Aorta (tissue), 5 donors: ENCODE data around the gene NEMP2. TPM values are rescaled to one million over a fixed set of nuclear protein-coding genes. Genes with fewer than 3 reads are reported as not detected.

ENCODE experiments used
- ATAC-seq: fragments of 200-7000 bp; cut with Tn5 transposase; one replicate; pipeline ENCODE4 v1.9.1; 2022; ENCODE audit warnings: moderate library complexity; ENCODE audit not compliant: low FRiP score
- DNase-seq, 2 donors: peaks; one replicate each; pipeline ENCODE4 v3.0.0-alpha.2; 2020
- H3K27ac ChIP-seq, 2 donors: one replicate each; pipeline ENCODE4 v1.5.1; 2013; ENCODE audit warnings: low read length in 2 of 2, mild to moderate bottlenecking in 2 of 2, moderate library complexity in 2 of 2, control low read depth in 1 of 2, inconsistent platforms in 1 of 2, low read depth in 1 of 2
- H3K27me3 ChIP-seq, 2 donors: one replicate each; pipeline ENCODE4 v1.6.1; 2013; ENCODE audit warnings: control low read depth in 1 of 2, low read length in 1 of 2, mild to moderate bottlenecking in 1 of 2, moderate library complexity in 1 of 2; ENCODE audit not compliant: insufficient read depth in 2 of 2, control insufficient read depth in 1 of 2
- H3K36me3 ChIP-seq, 2 donors: one replicate each; pipeline ENCODE4 v1.6.1; 2013; ENCODE audit warnings: control low read depth in 1 of 2, low read length in 1 of 2, mild to moderate bottlenecking in 1 of 2; ENCODE audit not compliant: insufficient read depth in 2 of 2, control insufficient read depth in 1 of 2
- H3K4me1 ChIP-seq, 2 donors: one replicate each; pipeline ENCODE4 v1.6.1; 2013; ENCODE audit warnings: low read length in 2 of 2, control low read depth in 1 of 2, mild to moderate bottlenecking in 1 of 2, moderate library complexity in 1 of 2; ENCODE audit not compliant: insufficient read depth in 2 of 2, control insufficient read depth in 1 of 2
- H3K4me3 ChIP-seq, 2 donors: one replicate each; pipeline ENCODE4 v1.5.1; 2013; ENCODE audit warnings: low read length in 2 of 2, control low read depth in 1 of 2, mild to moderate bottlenecking in 1 of 2
- H3K9me3 ChIP-seq: one replicate; pipeline ENCODE4 v1.6.1; 2013; ENCODE audit warnings: mild to moderate bottlenecking, low read length; ENCODE audit not compliant: control insufficient read depth
- WGBS, 2 donors: extraction: QIAGEN DNeasy Blood & Tissue Kit; methylation state at CpG; one replicate each; pipeline ENCODE4 v1.1.7; 2013; 5-methylcytosine and 5-hydroxymethylcytosine counted together
- intact Hi-C, 2 donors: fragments of 100-400 bp; cut with DNase I; formaldehyde crosslinking; loops; one replicate each; pipeline versions ENCODE4 v1.14.2 to v1.15.0; 2022
- polyA plus RNA-seq, 2 donors: library from polyadenylated mRNA; stranded (reverse); fragments of 200-250 nt; gene quantifications; one replicate each; pipeline ENCODE4 v1.2.3, GENCODE V29; 2013
- total RNA-seq, 2 donors: library from RNA; stranded (reverse); fragmentation: NEBNext Ultra II Directional; extraction: Animal tissue kit (Norgen Biotek cat#: 25700); gene quantifications; one replicate each; pipeline ENCODE4 v1.2.1, GENCODE V29; 2021
- donor health status: healthy with polysubstance abuse.
- donor health status: Bipolar disorder and iron deficiency.
- donor health status: DM: no; HTN: no; CAD: no.
- donor health status: DM: no; HTN: no; CAD: no.
- donor health status: DM: yes; HTN: yes; CAD: no.

The NEMP2 gene
- total and polyA plus RNA-seq, 4 donors, result 0.88 to 8.6 (median 5.5) TPM

DNA sequence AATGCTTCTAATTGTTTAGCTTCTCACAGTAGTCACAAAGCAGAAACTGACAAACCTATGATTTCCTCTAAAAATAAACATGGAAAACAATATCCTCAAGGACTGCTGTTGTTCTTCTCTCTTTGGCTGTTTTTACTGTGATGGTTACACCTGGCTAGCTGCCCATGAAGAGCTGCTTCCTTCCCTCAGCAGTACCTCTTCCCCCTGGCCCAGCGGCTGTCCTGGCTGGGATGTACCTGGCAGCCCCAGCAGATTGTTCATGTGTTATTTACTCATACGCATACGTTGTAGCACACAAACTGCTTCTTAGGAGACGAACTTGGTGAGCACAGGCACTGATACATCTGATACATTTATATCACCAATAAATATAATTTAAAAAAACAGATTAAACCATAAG is 27.4 kb downstream of the NEMP2 start:
- 85 to 88% methylated on average over 4 of the region's 4 CpGs for WGBS, 2 donors
- no peak overlapping the region for H3K27ac ChIP-seq

DNA sequence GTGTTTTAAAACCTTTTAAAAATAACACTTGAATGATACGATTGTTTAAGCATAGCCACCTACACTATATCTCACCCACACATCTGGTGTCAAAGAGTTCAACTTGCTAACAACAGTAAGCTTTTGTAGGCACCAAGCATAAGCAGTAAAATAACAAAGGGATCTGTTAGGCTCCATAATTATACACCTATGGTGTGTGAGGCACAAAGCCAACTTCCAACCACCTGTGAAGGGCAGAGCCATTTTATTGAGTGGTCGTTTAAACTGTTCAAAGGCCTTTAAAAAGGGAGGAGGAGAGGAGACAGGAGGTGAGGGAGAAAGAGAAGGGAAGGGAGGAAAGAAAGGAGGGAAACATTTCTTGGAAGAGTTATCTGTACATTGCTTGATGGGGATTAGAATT is 27.9 kb downstream of the NEMP2 start:
- peaks cover 2 to 3% of the 10 kb centered on the region in 2 donors for H3K36me3 ChIP-seq
- no peaks in the 10 kb centered on the region for H3K4me1 ChIP-seq
- H3K9me3 ChIP-seq, result no peaks in the 10 kb centered on the region
- no peak overlapping the region for H3K4me3 ChIP-seq
- intact Hi-C loops, result no loop called here
- 62 to 66% methylated on average over 2 of the region's 2 CpGs for WGBS, 2 donors
- H3K27ac ChIP-seq, result no peak overlapping the region
- DNase-seq, result no peak
- no peaks in the 10 kb centered on the region for H3K27me3 ChIP-seq
- ATAC-seq, result no peak

More for the DNA sequence above, 27.4 kb downstream of the NEMP2 start:
- ATAC-seq, result no peak
- Histone ChIP-seq H3K9me3 (no peaks in the 10 kb centered on the region), H3K4me1 (no peaks in the 10 kb centered on the region), H3K4me3 (no peak overlapping the region), H3K27me3 (no peaks in the 10 kb centered on the region), H3K36me3 (peaks cover 2 to 3% of the 10 kb centered on the region in 2 donors)
- intact Hi-C loops, result no loop called here
- no peak for DNase-seq

DNA sequence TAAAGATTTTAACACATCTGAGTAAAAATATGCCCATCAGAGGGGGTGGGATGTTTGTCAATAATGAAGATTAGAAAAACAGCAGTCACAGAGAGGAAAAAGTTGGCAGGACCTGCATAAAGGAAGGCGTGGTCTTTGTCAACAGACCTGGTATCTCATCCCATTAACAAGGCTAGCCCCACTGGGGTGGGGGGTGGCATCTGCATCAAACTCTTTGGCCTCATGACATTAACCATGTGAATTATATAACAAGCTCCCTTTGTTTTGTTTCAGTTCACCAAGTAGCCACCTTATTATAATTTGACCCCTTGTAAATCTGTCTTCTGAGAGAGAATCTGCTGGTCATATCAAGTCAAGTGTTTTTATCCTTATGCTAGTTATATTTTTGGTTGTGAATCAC is 28.8 kb downstream of the NEMP2 start:
- 95 to 100% methylated on average over 1 of the region's 1 CpG for WGBS, 2 donors
- no peaks in the 10 kb centered on the region for H3K27me3 ChIP-seq
- no peaks in the 10 kb centered on the region for H3K4me1 ChIP-seq
- DNase-seq (no peak), ATAC-seq (no peak)
- H3K36me3 ChIP-seq, result peaks cover 2 to 3% of the 10 kb centered on the region in 2 donors
- H3K27ac ChIP-seq, result no peak overlapping the region
- no peaks in the 10 kb centered on the region for H3K9me3 ChIP-seq
- intact Hi-C loops, result no loop called here
- H3K4me3 ChIP-seq, result no peak overlapping the region

DNA sequence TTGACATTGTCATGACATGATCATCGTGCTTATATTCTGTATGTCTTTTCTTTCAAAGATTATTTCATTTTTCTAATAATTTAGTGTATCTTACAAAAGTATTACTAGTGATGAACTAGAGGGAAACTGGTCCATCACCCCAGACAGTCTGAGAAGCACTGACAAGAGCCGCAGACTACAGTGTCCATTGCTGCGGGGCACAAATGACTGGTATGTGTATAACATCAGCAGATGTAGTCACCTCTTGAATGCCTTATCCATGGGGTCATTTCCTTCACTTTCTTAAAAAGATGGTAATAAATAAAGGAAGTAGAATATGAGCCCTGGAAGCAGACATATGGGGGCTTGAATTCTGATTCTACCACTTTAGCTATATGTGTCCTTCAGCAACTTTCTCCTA is 29.6 kb downstream of the NEMP2 start:
- no peak for DNase-seq
- no peaks in the 10 kb centered on the region for H3K9me3 ChIP-seq
- H3K36me3 ChIP-seq, result peaks cover 2 to 3% of the 10 kb centered on the region in 2 donors
- no peaks in the 10 kb centered on the region for H3K4me1 ChIP-seq
- WGBS, 2 donors, result 95 to 96% methylated on average over 3 of the region's 3 CpGs
- intact Hi-C loops, result no loop called here
- ATAC-seq, result no peak
- no peak overlapping the region for H3K4me3 ChIP-seq
- no peaks in the 10 kb centered on the region for H3K27me3 ChIP-seq
- no peak overlapping the region for H3K27ac ChIP-seq

DNA sequence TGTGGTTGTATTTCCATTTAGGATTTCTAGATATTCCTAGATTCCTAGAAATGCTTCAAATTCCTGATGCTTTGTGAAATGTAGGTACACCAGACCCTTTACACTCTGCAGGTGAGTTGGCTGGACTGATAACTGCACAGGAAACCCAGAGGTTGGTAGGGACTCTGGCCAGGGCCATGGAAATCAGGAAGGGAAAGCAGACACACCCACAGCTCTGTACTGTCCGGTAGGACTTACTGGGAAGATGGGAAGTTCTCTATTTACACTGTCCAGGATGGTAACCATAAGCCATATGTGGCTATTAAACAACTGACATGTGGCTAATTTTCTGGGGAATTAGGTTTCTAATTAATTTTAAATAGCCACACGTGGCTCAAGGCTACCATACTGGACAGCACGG is 31.4 kb downstream of the NEMP2 start:
- H3K36me3 ChIP-seq, result peaks cover 2 to 3% of the 10 kb centered on the region in 2 donors
- H3K27me3 ChIP-seq, result no peaks in the 10 kb centered on the region
- no peaks in the 10 kb centered on the region for H3K9me3 ChIP-seq
- 95 to 96% methylated on average over 3 of the region's 3 CpGs for WGBS, 2 donors
- DNase-seq (no peak), ATAC-seq (no peak)
- intact Hi-C loops, result no loop called here
- no peaks in the 10 kb centered on the region for H3K4me1 ChIP-seq
- no peak overlapping the region for H3K27ac ChIP-seq
- H3K4me3 ChIP-seq, result no peak overlapping the region

DNA sequence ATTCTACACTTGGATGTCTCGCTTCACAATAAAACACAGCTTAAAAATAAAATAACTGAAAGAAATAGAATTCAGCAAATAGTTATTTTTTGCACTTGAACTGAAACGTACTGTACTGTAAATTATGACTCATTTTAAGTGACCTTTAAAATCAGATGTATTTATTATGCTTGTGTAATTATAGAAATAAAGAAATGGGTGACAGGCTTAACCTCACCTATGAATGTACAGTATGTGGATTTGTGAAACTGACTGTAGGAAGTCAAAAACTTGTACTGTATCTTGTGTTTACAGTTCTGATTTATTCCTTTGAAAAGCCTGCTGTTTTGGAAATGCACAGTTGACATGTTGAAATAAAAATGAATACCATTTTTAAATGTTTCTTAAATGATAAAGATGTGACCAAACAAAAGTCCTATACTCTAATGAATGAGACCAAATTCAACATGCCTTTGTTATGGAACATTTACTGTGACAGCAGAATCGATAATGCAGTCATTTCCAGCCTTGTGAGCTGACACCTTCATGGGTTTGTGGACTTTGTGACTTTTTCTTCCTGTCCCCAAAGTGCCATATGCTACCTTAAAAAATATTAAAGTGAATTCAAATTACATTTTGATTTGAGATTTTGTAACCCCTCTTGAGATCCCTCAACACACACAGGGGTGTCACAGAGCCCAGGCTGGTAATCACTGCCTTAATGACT is 32.7 kb downstream of the NEMP2 start:
- H3K4me3 ChIP-seq, result no peak overlapping the region
- ATAC-seq, result no peak
- H3K27me3 ChIP-seq, result no peaks in the 10 kb centered on the region
- H3K9me3 ChIP-seq, result no peaks in the 10 kb centered on the region
- no peak overlapping the region for H3K27ac ChIP-seq
- intact Hi-C loops, result no loop called here
- 67 to 71% methylated on average over 3 of the region's 3 CpGs for WGBS, 2 donors
- H3K36me3 ChIP-seq, result peaks cover 2 to 6% of the 10 kb centered on the region in 2 donors
- no peaks in the 10 kb centered on the region for H3K4me1 ChIP-seq
- no peak for DNase-seq

DNA sequence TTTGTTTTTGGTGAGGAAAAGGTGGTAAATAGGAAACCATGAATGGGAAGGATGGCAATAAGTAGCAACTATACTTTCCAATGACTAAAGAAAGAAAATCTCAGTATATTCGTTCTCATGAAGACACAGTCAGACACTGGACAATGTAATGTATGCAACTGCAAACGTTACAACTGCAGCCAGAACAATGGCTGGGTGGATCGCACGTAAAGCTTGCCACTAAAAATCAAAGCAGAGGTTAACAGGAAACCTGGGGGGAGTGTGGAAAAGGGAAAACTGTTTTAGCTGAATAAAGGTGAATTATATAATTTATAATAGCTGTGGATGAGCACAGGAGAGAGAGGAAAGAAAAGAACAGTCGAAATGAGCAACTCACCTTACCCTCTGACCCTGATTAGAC is 33.3 kb downstream of the NEMP2 start:
- no peak for ATAC-seq
- no peaks in the 10 kb centered on the region for H3K4me1 ChIP-seq
- WGBS, 2 donors, result 86 to 91% methylated on average over 5 of the region's 5 CpGs
- DNase-seq, result no peak
- no peak overlapping the region for H3K4me3 ChIP-seq
- intact Hi-C loops, result no loop called here
- H3K36me3 ChIP-seq, result peaks cover 2 to 6% of the 10 kb centered on the region in 2 donors
- H3K27me3 ChIP-seq, result no peaks in the 10 kb centered on the region
- no peak overlapping the region for H3K27ac ChIP-seq
- H3K9me3 ChIP-seq, result no peaks in the 10 kb centered on the region

DNA sequence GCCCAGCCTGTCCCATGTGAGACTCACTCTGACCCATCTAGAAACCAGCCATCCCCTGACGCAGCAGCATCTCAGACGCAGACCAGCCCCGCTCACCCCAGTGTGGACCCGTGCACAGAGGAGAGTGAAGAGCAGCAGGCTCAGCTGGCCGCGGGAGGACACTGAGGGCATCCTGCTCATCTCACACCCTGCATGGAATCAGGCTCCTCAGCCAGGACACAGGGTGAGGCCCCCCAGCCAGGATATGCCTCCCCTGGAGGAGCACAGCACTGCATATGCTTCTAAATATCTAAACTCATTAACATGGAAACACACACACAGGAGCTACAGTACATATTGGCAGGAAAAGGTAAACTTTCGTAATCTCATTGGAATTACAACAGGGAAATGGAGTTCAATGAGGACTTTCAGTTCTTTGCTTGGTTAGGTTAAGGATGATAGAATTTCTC is 34.4 kb downstream of the NEMP2 start:
- H3K27me3 ChIP-seq, result no peaks in the 10 kb centered on the region
- no peak overlapping the region for H3K27ac ChIP-seq
- no peaks in the 10 kb centered on the region for H3K9me3 ChIP-seq
- peak; percentile 54 for ATAC-seq
- WGBS, 2 donors, result 88 to 90% methylated on average over 7 of the region's 7 CpGs
- peaks cover 2 to 6% of the 10 kb centered on the region in 2 donors for H3K36me3 ChIP-seq
- no peaks in the 10 kb centered on the region for H3K4me1 ChIP-seq
- intact Hi-C loops, result no loop called here
- no peak overlapping the region for H3K4me3 ChIP-seq
- no peak for DNase-seq

DNA sequence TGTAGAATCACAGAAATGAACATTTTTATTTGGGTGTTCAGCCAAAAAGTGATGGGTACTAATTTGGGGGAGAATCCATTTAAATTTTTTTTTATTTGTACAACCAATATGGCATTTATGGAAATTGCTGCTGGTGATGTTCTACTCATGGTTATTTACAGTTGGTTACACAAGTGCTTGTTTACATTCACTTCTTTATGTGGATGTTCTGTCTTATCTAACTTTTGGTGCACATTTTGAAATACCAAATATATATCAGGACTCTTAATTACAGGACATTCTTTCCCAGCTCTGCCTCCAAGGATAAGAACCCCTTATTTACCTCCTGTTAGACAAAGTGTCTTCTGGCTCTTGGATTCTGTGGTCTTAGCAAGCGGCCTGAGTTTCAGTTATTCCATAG is 35.2 kb downstream of the NEMP2 start:
- intact Hi-C loops, result no loop called here
- WGBS, 2 donors, result 97% methylated on average over 1 of the region's 1 CpG
- H3K27ac ChIP-seq, result no peak overlapping the region
- no peaks in the 10 kb centered on the region for H3K27me3 ChIP-seq
- H3K4me3 ChIP-seq, result no peak overlapping the region
- H3K36me3 ChIP-seq, result peaks cover 0 to 4% of the 10 kb centered on the region in 2 donors
- no peaks in the 10 kb centered on the region for H3K9me3 ChIP-seq
- ATAC-seq (no peak), DNase-seq (no peak)
- H3K4me1 ChIP-seq, result no peaks in the 10 kb centered on the region
